ENCODE data around the gene MAFG.

The MAFG gene

DNA sequence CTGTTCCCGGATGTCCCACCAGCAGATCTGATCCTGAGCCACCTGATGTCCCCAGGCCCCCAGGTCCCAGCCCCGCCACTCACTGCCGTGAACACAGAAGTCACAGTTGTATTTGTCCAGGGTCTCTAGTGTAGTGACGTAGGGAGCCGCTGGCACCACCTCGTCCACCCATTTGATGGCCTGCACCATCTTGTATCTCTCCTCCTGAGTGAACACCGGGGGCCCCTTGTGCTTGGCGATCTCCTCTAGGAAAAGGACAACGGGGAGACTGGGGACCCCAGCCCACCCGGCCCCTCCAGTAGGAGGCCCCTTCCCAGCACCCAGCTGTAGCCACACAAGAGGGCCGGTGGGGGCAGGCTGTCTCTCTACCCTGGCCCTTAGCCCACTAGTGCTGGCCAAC, 18.7 kb downstream of the MAFG start:
- no peak for FAIRE-seq
- DNase-seq (ENCODE audit: insufficient read length, low spot score), result no peak
- TF ChIP-seq POLR2A (IDR thresholded peaks at IDR 0.05; ENCODE audit: low read depth, low read length), result no peak

DNA sequence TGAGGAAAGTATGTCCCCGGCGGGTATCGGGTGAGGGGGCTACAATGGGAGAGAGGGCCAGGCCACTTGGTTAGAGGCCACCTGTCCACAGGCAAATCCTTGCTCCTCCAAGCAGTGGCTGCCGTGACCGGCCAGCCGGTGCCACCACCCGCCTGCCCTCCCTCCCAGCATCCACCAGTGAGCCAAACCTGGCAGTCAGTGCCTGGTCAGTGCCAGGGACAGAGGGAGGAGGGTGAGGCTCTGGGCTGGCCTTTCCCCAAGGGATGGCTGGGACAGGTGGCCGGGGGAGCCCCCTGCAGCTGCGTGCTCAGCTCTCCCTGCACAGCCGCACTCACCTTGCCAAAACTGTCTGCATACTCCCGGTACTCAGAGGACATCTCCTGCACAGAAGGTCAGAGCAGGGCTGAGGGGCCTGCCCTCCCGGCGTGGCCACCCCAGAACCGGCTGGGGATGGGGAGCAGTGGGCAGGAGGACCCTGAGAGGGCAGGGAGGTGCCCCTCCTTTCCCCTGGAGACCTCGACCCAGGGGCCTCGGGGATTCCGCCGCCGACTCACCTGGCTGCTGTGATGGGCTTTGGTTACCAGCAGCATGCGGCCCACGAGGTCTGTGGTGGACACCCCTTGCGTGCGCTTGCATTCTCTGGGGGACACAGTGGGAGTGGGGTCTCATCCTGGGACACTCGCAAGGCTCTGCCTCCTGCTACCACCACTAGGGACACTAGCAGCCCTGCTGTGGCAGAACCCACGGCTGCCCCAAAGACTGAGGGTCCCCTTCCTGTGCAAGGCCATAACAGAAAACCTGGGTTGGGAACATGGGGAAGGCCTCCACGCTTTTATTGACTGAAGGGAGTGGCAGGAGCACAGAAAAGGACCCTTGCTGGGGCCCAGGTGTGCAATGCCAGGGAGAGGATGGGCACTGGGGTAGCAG, 20.1 kb downstream of the MAFG start:
- no peak for DNase-seq (ENCODE audit: insufficient read length, low spot score)
- 0 out of 2 replicates have a peak, but pooled peaks have one; percentile 9 for TF ChIP-seq POLR2A (IDR thresholded peaks at IDR 0.05; ENCODE audit: low read depth, low read length)
- no peak for FAIRE-seq

DNA sequence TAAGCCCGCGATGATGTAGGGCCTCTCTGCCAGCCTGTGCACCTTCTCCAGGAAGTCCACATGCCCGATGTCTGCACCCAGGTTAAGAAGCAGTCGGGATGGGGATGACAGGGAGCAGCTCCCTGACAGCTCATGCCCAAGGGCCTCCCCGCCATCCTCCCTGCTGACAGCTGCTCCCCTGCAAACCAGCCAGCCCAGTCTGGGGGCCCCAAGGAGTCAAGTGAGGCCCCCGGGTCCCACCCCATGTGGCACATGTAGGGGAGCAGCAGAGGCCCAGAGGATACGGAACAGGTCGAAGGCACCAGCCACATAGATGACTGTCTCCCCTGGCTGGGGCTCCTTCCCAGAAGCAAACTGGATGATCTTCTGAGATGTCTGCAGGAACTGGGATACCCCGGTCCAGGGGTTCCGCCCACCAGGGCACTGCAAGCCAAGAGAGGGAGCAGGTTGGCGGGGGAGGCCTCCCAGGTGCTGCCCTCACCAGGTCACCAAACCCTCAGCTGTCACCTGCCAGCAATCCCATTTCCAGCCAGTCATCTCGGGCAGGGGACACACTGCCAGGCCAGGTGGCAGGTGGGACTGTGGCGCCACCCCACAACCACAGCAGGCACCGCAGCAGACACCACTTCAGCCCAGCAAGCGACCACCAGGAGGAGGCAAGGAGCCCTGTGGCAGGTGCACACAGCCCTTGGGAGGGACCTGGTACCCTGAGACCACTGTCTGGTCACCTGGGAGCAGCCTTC, 20.9 kb downstream of the MAFG start:
- no peak for TF ChIP-seq POLR2A (IDR thresholded peaks at IDR 0.05; ENCODE audit: low read depth, low read length)
- no peak for FAIRE-seq
- no peak for DNase-seq (ENCODE audit: insufficient read length, low spot score)

DNA sequence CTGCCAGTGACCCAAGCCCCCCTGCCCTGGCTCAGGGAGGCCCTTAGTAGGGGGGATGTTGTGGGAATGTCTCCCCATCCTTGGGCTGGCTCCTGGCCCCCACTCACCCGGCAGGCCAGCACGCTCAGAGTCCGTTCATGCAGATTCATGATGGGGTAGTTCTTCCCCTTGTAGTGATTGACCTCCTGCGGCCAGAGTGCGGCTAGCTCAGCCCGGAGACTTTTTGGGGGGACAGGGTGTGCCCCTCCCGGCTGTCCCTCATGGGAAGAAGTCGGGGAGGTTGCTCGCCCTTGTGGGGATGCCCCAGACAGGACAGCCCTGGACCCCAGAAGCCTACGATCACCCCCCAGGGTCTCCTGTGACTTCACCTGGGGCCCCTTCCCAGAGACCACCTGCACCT, 21.5 kb downstream of the MAFG start:
- FAIRE-seq (no peak), DNase-seq (ENCODE audit: insufficient read length, low spot score) (no peak)
- TF ChIP-seq POLR2A (IDR thresholded peaks at IDR 0.05; ENCODE audit: low read depth, low read length), result no peak

DNA sequence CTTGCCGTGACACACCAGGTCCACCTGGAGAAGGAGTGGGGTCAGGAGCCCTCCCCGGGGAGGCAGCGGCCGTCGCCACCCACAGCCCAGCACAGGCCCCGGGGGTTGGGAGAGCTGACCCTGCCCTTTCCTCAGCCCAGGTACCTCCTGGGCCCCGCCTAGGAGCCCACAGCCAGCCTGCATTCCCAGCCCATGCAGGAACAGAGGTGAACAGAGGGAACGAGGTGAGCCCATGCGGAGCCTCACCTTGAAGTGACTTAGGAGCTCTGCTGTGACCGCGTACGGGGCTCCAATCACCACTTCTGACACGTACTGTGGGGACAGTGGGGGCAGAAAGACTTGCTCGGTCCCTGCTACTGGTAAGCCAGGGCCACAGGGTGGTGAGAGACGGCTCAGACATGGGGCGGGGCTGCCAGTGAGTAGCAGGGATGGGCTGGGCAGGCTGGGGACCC, 22.1 kb downstream of the MAFG start:
- no peak for FAIRE-seq
- no peak for DNase-seq (ENCODE audit: insufficient read length, low spot score)
- no peak for TF ChIP-seq POLR2A (IDR thresholded peaks at IDR 0.05; ENCODE audit: low read depth, low read length)

DNA sequence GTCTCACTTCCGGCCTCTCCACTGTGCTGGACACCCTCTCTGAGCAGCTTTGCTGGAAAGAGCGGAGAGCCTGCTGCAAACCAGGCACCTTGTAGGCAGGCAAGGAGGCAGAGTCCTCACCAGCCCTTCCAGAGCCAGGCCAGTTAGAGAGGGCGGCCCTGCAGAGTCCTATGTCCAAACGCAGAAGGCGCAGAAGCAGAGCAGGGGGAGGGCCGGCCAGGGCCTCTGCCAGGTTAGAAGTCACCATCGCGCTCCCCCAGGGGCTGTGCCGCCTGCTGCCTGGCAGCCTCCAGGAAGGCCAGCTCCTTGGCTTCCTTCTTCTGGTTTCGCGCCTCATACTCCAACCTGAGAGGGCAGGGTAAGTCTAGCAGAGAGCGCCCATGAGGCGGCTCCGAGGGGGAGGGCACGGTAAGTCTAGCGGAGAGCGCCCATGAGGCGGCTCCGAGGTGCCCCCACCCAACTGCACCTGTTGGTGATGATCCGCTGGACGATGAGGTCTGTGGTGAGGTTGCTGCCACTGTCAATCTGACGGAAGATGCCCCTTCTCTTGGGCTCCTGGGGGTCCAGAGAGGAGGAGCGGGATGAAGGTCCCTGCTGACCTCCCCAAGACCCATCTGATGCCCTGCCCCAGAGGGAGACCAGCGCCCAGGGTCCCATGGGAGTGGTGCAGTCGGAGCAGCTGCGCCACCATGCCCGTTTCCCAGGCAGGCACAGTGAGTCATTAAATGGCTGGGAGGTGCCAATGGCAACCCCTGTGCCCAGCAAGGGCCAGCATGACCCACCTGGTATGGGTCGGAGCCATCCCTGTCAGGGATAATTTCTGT, 22.7 kb downstream of the MAFG start:
- no peak for FAIRE-seq
- no peak for TF ChIP-seq POLR2A (IDR thresholded peaks at IDR 0.05; ENCODE audit: low read depth, low read length)
- no peak for DNase-seq (ENCODE audit: insufficient read length, low spot score)

DNA sequence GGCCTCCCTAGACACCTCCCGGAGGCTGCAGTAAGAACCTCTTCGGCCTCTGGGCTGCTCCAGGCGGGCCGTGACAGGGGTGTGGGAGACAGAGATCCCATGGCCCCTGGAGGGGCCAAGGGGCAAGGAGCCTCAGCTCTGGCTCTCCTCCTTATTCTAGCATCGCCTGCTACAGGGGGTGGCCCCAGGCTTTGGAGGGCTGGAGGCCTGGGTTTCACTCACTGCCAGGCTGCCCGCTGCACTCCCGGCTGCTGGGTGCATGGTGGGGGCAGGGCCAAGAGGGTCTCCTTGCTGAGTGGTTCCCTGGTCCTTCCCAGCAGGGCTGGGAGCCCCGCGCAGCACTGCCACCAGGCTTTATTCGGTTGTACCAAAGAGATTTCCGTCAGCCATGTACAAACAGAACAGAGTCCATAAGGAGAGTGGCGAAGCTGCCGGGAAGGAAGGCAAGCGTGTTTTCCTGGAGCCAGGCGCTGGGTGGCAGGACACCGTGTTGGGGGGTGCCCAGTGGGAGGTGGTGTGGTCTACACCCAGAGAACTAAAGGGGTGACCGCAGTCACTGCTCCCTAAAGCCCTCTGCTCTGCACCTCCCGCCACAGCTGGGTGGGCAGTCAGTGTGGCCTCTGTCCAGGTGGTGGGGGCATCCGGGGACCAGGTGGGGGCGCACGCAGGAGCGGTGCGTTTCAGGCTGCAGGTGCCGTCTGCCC, 23.5 kb downstream of the MAFG start:
- FAIRE-seq, result no peak
- TF ChIP-seq POLR2A (IDR thresholded peaks at IDR 0.05; ENCODE audit: low read depth, low read length), result no peak
- no peak for DNase-seq (ENCODE audit: insufficient read length, low spot score)

DNA sequence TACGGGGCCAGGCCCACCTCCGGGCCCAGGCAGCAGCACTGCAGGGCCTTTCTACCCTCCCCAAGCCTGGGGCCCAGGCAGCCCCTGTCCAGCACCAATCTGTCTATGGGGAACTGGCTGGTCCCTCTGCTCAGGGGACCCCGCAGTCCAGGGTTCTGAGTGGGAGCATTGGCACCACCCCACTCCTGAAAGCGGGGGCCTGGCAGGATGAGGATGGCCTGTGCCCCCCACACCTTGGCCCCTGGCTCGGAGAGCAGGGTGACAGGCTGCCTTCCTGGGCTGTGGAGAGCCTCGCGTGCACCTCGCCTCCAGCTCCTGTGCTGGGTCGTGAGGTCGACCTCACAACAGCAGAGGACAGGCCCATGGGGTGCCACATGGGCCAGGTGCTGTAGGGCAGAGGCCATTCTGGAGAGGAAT, 24.1 kb downstream of the MAFG start:
- FAIRE-seq (no peak), DNase-seq (ENCODE audit: insufficient read length, low spot score) (no peak)
- no peak for TF ChIP-seq POLR2A (IDR thresholded peaks at IDR 0.05; ENCODE audit: low read depth, low read length)

DNA sequence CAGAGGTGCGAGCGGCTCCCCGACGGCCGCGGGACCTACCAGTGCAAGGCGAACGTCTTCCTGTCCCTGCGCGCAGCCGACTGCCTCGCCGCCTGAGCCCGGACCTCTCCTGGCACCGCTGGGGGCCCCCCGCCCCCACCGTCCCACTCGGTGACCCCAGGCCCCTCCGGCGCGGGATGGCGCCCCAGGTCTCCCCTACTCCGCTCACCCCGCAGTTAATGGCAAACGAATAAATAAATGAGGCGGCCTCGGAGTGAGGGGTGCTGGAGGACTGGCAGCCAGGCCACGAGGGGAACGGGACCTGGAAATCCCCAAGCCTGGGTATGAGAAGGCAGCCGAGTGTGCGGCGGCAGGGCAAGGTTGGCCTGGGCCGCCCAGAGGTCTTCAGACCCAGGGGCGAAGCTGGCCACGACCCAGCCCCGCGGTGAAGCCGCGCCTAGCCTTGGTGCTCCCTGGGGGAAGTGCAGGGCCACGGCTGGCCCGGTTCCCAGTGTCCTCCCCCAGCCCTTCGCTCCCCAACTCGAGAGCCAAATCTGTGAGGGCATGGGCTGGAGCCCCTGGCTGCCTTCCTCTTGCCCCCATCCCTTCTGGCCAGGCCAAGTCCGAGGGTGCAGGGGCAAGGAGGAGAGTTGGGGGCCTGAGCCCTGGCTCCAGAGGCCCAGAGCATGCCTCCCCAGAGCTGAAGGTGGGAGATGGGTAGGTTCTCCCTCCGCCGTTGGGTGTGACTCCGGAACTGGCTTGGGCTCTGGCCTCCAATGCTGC, 24.7 kb downstream of the MAFG start:
- DNase-seq (ENCODE audit: insufficient read length, low spot score) (no peak), FAIRE-seq (no peak)
- no peak for TF ChIP-seq POLR2A (IDR thresholded peaks at IDR 0.05; ENCODE audit: low read depth, low read length)

DNA sequence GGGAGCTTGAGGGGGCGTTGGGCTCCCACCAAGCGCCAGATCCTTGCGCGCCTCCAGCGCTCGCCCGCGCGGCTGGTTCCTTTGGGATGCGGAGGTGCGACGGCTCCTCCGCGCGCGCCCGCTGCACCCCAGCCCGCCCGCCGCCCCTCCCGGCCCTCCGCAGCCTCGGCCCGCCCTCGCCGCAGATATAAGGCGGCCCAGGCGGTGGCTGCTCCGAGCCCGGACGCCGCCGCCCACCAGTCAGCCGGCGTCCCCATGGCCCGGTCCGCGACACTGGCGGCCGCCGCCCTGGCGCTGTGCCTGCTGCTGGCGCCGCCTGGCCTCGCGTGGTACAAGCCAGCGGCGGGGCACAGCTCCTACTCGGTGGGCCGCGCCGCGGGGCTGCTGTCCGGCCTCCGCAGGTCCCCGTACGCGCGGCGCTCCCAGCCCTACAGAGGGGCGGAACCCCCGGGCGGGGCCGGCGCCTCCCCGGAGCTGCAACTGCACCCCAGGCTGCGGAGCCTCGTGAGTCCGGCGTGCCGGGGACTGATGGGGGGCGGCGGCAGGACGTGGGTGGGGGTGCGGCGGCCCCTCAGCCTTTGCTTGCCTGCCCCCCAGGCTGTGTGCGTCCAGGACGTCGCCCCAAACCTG, 25.4 kb downstream of the MAFG start, which contains the start of gene NPB:
Gene NPB, plus strand, starts transcription at position 216 of the 630 bp plus-strand sequence. Its CDS starts 40 bp downstream, at position 256.
- no peak for TF ChIP-seq POLR2A (IDR thresholded peaks at IDR 0.05; ENCODE audit: low read depth, low read length)
- FAIRE-seq (no peak), DNase-seq (ENCODE audit: insufficient read length, low spot score) (no peak)

DNA sequence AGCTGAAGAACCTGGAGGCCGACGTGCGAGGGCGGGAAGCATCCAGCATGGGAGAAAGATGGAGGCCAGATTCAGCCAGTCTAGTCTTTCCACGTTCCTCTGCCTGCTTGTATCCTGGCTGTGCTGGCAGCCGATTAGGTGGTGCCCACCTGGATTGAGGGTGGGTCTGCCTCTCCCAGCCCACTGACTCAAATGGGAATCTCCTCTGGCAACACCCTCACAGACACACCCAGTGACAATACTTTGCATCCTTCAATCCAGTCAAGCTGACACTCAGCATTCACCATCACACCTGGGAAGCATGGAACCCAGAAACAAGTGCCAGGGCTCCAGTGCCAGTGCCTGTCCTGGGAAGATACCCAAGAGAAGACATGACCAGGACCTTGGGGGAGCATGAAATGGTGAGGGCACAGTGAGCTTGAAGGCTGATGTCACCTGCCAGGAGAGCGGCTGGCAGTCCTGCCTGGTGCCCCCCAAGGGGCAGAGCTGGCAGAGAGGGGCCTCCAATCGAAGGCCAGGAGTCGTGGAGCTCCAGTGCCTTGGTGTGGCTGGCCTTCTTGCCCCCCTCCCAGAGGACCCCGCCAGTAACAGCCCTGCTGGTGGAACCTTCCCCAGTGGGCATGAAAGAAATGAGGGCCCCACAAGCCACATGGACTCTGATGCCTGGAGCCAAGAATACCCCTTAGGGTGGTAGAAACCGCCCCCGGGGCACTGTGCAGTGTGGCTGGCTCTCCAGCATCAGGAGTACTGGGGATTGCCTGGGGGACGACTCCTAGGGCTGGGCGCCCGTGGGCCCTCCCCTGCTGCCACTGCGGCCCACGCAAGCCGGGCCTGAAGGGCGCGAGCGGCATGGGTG, 26.1 kb downstream of the MAFG start:
- TF ChIP-seq POLR2A (IDR thresholded peaks at IDR 0.05; ENCODE audit: low read depth, low read length), result no peak
- no peak for DNase-seq (ENCODE audit: insufficient read length, low spot score)
- FAIRE-seq, result no peak
